K562 (cell line): ENCODE results near the gene TTC19. TPM values are rescaled to one million over a fixed set of nuclear protein-coding genes. Genes with fewer than 3 reads are reported as not detected.

Experiments
- ARID2 ChIP-seq: fragments of 450-650 bp; IDR thresholded peaks from 2 replicates; pipeline ENCODE4 v1.6.1; 2017; ENCODE audit warnings: antibody characterized with exemption, mild to moderate bottlenecking
- ETV5 ChIP-seq: sonication (generic); formaldehyde crosslinking; IDR thresholded peaks from 2 replicates; pipeline ENCODE4 v1.4.0; 2020; ENCODE audit warnings: low read depth, mild to moderate bottlenecking, missing genetic modification reagents
- FOXP1 ChIP-seq: sonication (generic); formaldehyde crosslinking; IDR thresholded peaks from 2 replicates; pipeline ENCODE4 v1.8.0; 2022; ENCODE audit warnings: mild to moderate bottlenecking, missing genetic modification reagents
- GABPA ChIP-seq: fragments of 200-800 bp; sonication (Bioruptor generic); conservative IDR thresholded peaks from 2 replicates; pipeline ENCODE4 v1.6.1; 2016; ENCODE audit warnings: low read depth, missing genetic modification characterization, missing compliant biosample characterization
- HDGF ChIP-seq: fragments of 450-650 bp; IDR thresholded peaks from 2 replicates; pipeline ENCODE4 v1.6.1; 2016
- HMGN3 ChIP-seq: IDR thresholded peaks from 2 replicates; pipeline ENCODE4 v1.6.1; 2011; ENCODE audit warnings: borderline replicate concordance, low read depth, mild to moderate bottlenecking, mixed read lengths, low read length; ENCODE audit not compliant: insufficient read length; ENCODE audit errors: extremely low read depth
- IRF1 ChIP-seq: sonication (generic); formaldehyde crosslinking; IDR thresholded peaks from 2 replicates; pipeline ENCODE4 v1.8.0; 2022; ENCODE audit warnings: missing genetic modification reagents, mild to moderate bottlenecking, borderline replicate concordance
- MAFF ChIP-seq: IDR thresholded peaks from 2 replicates; pipeline ENCODE4 v1.6.1; 2012; ENCODE audit warnings: low read length, improper control_type of control experiment
- MEIS2 ChIP-seq: fragments of 450-650 bp; IDR thresholded peaks from 2 replicates; pipeline ENCODE4 v1.6.1; 2014; ENCODE audit warnings: mild to moderate bottlenecking; ENCODE audit not compliant: partially characterized antibody
- NCOA6 ChIP-seq: fragments of 450-650 bp; IDR thresholded peaks from 2 replicates; pipeline ENCODE4 v1.6.1; 2017; ENCODE audit warnings: mild to moderate bottlenecking
- PHF21A ChIP-seq: fragments of 450-650 bp; IDR thresholded peaks from 2 replicates; pipeline ENCODE4 v1.6.1; 2017; ENCODE audit warnings: low read depth, borderline replicate concordance
- RBFOX2 ChIP-seq: fragments of 200-400 bp; formaldehyde crosslinking; IDR thresholded peaks from 2 replicates; pipeline ENCODE4 v1.6.1; 2017; ENCODE audit warnings: low read depth, mild to moderate bottlenecking, low read length, moderate library complexity
- TAF1 ChIP-seq: IDR thresholded peaks from 2 replicates; pipeline ENCODE4 v1.6.1; 2011; ENCODE audit warnings: mild to moderate bottlenecking, low read length, moderate library complexity; ENCODE audit not compliant: insufficient read depth, control insufficient read depth, severe bottlenecking; ENCODE audit errors: extremely low read depth
- TARDBP ChIP-seq: fragments of 450-650 bp; IDR thresholded peaks from 2 replicates; pipeline ENCODE4 v1.6.1; 2016
- TBL1XR1 ChIP-seq, 2 experiments: IDR thresholded peaks; 2 replicates each; pipeline ENCODE4 v1.6.1; 2012; ENCODE audit warnings: improper control_type of control experiment in 2 of 2, low read length in 2 of 2, mild to moderate bottlenecking in 1 of 2
- ZBTB17 ChIP-seq: fragments of 450-650 bp; formaldehyde crosslinking; IDR thresholded peaks from 2 replicates; pipeline ENCODE4 v1.4.0; 2020; ENCODE audit warnings: mild to moderate bottlenecking
- ZNF778 ChIP-seq: fragments of 450-650 bp; formaldehyde crosslinking; IDR thresholded peaks from 2 replicates; pipeline ENCODE4 v1.4.0; 2020; ENCODE audit warnings: mild to moderate bottlenecking, moderate library complexity
- polyA plus RNA-seq, 8 experiments: library from polyadenylated mRNA; depleted of rRNA in 4 of 8; stranded (reverse) in 5 of 8; unstranded in 3 of 8; fragments of >200 nt; fragmentation: Nextera tagmentation in 2 of 8; fragmentation: Illumina TruSeq in 1 of 8; extraction: Ambion mirVana in 2 of 8; extraction: Trizol in 1 of 8; gene quantifications; 2 replicates each; pipeline versions ENCODE4 v1.2.1 to v1.2.3, GENCODE V29; 2011 to 2014; ENCODE audit warnings: inconsistent platforms in 1 of 8, missing spikeins in 1 of 8
- total RNA-seq, 7 experiments: library from RNA; depleted of rRNA in 6 of 7; stranded (reverse); fragments of >200 nt in 6 of 7; fragmentation: Illumina TruSeq in 2 of 7; extraction: Trizol in 2 of 7; gene quantifications; 2 replicates each; pipeline versions ENCODE4 v1.2.1 to v1.2.3, GENCODE V29; 2011 to 2021; ENCODE audit warnings: low replicate concordance in 1 of 7
- TF ChIP-seq, protein P1 (sequence below): fragments of 200-800 bp; sonication (Bioruptor generic); IDR thresholded peaks from 2 replicates; pipeline ENCODE4 v1.6.1; 2016; ENCODE audit warnings: missing genetic modification characterization, missing compliant biosample characterization
- TF ChIP-seq, protein P2 (sequence below): fragments of 250-450 bp; sonication (Bioruptor Pico); IDR thresholded peaks from 2 replicates; pipeline ENCODE4 v1.5.1; 2021; ENCODE audit warnings: mild to moderate bottlenecking
- TF ChIP-seq, protein P3 (sequence below): fragments of 450-650 bp; formaldehyde crosslinking; IDR thresholded peaks from 2 replicates; pipeline ENCODE4 v1.4.0; 2020; ENCODE audit warnings: mild to moderate bottlenecking, moderate library complexity

The TTC19 gene
- total and polyA plus RNA-seq, 9 of the 15 experiments (the other 6 are each of a cell fraction or from before 2014, with no cell fraction given) = 8.1 to 60.8 (median 25.3) TPM

- TF ChIP-seq, protein P1, sequence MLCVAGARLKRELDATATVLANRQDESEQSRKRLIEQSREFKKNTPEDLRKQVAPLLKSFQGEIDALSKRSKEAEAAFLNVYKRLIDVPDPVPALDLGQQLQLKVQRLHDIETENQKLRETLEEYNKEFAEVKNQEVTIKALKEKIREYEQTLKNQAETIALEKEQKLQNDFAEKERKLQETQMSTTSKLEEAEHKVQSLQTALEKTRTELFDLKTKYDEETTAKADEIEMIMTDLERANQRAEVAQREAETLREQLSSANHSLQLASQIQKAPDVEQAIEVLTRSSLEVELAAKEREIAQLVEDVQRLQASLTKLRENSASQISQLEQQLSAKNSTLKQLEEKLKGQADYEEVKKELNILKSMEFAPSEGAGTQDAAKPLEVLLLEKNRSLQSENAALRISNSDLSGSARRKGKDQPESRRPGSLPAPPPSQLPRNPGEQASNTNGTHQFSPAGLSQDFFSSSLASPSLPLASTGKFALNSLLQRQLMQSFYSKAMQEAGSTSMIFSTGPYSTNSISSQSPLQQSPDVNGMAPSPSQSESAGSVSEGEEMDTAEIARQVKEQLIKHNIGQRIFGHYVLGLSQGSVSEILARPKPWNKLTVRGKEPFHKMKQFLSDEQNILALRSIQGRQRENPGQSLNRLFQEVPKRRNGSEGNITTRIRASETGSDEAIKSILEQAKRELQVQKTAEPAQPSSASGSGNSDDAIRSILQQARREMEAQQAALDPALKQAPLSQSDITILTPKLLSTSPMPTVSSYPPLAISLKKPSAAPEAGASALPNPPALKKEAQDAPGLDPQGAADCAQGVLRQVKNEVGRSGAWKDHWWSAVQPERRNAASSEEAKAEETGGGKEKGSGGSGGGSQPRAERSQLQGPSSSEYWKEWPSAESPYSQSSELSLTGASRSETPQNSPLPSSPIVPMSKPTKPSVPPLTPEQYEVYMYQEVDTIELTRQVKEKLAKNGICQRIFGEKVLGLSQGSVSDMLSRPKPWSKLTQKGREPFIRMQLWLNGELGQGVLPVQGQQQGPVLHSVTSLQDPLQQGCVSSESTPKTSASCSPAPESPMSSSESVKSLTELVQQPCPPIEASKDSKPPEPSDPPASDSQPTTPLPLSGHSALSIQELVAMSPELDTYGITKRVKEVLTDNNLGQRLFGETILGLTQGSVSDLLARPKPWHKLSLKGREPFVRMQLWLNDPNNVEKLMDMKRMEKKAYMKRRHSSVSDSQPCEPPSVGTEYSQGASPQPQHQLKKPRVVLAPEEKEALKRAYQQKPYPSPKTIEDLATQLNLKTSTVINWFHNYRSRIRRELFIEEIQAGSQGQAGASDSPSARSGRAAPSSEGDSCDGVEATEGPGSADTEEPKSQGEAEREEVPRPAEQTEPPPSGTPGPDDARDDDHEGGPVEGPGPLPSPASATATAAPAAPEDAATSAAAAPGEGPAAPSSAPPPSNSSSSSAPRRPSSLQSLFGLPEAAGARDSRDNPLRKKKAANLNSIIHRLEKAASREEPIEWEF (CRISPR knock-in tag) = no peak
- TF ChIP-seq GABPA (tag) (peak; percentile 69), RBFOX2 (peak; percentile 96), ZBTB17 (CRISPR knock-in tag) (no peak), TBL1XR1 (IDR thresholded peaks at IDR 0.05; ENCODE audit: low read length in 2 of 2) (peak in 1 of 2 experiments; percentile 82; a peak in 1 of 4 replicates), MAFF (no peak), TAF1 (peak; percentile 89), ETV5 (CRISPR knock-in tag) (peak; percentile 64), HMGN3 (peak; percentile 69), ARID2 (no peak), MEIS2 (peak; percentile 36), TARDBP (peak; percentile 85), NCOA6 (peak; percentile 75; the same call in 1 of the 2 replicates), IRF1 (CRISPR knock-in tag) (no peak), ZNF778 (no peak), HDGF (no peak), FOXP1 (CRISPR knock-in tag) (peak; percentile 92), PHF21A (peak; percentile 47; the same call in 1 of the 2 replicates)
- TF ChIP-seq, protein P2, sequence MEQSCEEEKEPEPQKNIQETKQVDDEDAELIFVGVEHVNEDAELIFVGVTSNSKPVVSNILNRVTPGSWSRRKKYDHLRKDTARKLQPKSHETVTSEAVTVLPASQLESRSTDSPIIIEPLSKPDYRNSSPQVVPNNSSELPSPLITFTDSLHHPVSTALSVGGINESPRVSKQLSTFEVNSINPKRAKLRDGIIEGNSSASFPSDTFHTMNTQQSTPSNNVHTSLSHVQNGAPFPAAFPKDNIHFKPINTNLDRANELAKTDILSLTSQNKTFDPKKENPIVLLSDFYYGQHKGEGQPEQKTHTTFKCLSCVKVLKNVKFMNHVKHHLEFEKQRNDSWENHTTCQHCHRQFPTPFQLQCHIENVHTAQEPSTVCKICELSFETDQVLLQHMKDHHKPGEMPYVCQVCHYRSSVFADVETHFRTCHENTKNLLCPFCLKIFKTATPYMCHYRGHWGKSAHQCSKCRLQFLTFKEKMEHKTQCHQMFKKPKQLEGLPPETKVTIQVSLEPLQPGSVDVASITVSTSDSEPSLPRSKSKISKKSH (CRISPR knock-in tag) = no peak
- TF ChIP-seq, protein P3, sequence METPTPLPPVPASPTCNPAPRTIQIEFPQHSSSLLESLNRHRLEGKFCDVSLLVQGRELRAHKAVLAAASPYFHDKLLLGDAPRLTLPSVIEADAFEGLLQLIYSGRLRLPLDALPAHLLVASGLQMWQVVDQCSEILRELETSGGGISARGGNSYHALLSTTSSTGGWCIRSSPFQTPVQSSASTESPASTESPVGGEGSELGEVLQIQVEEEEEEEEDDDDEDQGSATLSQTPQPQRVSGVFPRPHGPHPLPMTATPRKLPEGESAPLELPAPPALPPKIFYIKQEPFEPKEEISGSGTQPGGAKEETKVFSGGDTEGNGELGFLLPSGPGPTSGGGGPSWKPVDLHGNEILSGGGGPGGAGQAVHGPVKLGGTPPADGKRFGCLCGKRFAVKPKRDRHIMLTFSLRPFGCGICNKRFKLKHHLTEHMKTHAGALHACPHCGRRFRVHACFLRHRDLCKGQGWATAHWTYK (CRISPR knock-in tag) = no peak
These were observed at the start of gene TTC19, which contains the start of gene ZSWIM7 (continued) for GRCh38 chr17:15999141-15999973.
